ENCODE data around the gene AANAT.

AANAT gene

GRCh38 chr17:76497979-76498875, 30.8 kb downstream of the AANAT start (continued):
- TF ChIP-seq, protein P1, sequence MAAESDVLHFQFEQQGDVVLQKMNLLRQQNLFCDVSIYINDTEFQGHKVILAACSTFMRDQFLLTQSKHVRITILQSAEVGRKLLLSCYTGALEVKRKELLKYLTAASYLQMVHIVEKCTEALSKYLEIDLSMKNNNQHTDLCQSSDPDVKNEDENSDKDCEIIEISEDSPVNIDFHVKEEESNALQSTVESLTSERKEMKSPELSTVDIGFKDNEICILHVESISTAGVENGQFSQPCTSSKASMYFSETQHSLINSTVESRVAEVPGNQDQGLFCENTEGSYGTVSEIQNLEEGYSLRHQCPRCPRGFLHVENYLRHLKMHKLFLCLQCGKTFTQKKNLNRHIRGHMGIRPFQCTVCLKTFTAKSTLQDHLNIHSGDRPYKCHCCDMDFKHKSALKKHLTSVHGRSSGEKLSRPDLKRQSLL (tag by site-specific recombination; IDR thresholded peaks at IDR 0.05) = peak; percentile 93
- TF ChIP-seq IKZF3 (tag by site-specific recombination; IDR thresholded peaks at IDR 0.05) (peak; percentile 72), ZNF629 (tag by site-specific recombination; IDR thresholded peaks at IDR 0.05) (peak; percentile 40; the same call in 1 of the 2 replicates), ZNF184 (tag by site-specific recombination; IDR thresholded peaks at IDR 0.05) (no peak), HOXC10 (CRISPR knock-in tag; IDR thresholded peaks at IDR 0.05) (no peak), HOXA7 (CRISPR knock-in tag; IDR thresholded peaks at IDR 0.05; ENCODE audit: borderline replicate concordance) (no peak), ZNF624 (tag by site-specific recombination; IDR thresholded peaks at IDR 0.05) (no peak), ZBTB20 (tag by site-specific recombination; IDR thresholded peaks at IDR 0.05) (peak; percentile 79), ZBTB17 (tag by site-specific recombination; IDR thresholded peaks at IDR 0.05) (peak; percentile 60), ZNF341 (tag by site-specific recombination; IDR thresholded peaks at IDR 0.05; ENCODE audit: low read depth) (peak; percentile 91), ZNF133 (tag by site-specific recombination; IDR thresholded peaks at IDR 0.05) (no peak), ZBTB44 (tag by site-specific recombination; IDR thresholded peaks at IDR 0.05) (no peak), ZSCAN30 (tag by site-specific recombination; IDR thresholded peaks at IDR 0.05) (no peak), ZNF221 (tag by site-specific recombination; IDR thresholded peaks at IDR 0.05; ENCODE audit: borderline replicate concordance) (no peak), ZNF792 (tag by site-specific recombination; IDR thresholded peaks at IDR 0.05) (no peak), ZNF202 (tag by site-specific recombination; IDR thresholded peaks at IDR 0.05; ENCODE audit: borderline replicate concordance) (no peak), ZNF510 (tag by site-specific recombination; IDR thresholded peaks at IDR 0.05; ENCODE audit: insufficient replicate concordance) (no peak), ZNF600 (tag by site-specific recombination; IDR thresholded peaks at IDR 0.05) (peak; percentile 99), ATF2 (tag by site-specific recombination; IDR thresholded peaks at IDR 0.05; ENCODE audit: low read depth) (no peak)
- TF ChIP-seq, protein P2, sequence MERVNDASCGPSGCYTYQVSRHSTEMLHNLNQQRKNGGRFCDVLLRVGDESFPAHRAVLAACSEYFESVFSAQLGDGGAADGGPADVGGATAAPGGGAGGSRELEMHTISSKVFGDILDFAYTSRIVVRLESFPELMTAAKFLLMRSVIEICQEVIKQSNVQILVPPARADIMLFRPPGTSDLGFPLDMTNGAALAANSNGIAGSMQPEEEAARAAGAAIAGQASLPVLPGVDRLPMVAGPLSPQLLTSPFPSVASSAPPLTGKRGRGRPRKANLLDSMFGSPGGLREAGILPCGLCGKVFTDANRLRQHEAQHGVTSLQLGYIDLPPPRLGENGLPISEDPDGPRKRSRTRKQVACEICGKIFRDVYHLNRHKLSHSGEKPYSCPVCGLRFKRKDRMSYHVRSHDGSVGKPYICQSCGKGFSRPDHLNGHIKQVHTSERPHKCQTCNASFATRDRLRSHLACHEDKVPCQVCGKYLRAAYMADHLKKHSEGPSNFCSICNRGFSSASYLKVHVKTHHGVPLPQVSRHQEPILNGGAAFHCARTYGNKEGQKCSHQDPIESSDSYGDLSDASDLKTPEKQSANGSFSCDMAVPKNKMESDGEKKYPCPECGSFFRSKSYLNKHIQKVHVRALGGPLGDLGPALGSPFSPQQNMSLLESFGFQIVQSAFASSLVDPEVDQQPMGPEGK (tag by site-specific recombination; IDR thresholded peaks at IDR 0.05) = peak; percentile 54
- TF ChIP-seq, protein P3, sequence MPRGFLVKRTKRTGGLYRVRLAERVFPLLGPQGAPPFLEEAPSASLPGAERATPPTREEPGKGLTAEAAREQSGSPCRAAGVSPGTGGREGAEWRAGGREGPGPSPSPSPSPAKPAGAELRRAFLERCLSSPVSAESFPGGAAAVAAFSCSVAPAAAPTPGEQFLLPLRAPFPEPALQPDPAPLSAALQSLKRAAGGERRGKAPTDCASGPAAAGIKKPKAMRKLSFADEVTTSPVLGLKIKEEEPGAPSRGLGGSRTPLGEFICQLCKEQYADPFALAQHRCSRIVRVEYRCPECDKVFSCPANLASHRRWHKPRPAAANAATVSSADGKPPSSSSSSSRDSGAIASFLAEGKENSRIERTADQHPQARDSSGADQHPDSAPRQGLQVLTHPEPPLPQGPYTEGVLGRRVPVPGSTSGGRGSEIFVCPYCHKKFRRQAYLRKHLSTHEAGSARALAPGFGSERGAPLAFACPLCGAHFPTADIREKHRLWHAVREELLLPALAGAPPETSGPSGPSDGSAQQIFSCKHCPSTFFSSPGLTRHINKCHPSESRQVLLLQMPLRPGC (tag by site-specific recombination; IDR thresholded peaks at IDR 0.05) = 0 out of 2 replicates have a peak, but pooled peaks have one; percentile 51
- TF ChIP-seq, protein P4, sequence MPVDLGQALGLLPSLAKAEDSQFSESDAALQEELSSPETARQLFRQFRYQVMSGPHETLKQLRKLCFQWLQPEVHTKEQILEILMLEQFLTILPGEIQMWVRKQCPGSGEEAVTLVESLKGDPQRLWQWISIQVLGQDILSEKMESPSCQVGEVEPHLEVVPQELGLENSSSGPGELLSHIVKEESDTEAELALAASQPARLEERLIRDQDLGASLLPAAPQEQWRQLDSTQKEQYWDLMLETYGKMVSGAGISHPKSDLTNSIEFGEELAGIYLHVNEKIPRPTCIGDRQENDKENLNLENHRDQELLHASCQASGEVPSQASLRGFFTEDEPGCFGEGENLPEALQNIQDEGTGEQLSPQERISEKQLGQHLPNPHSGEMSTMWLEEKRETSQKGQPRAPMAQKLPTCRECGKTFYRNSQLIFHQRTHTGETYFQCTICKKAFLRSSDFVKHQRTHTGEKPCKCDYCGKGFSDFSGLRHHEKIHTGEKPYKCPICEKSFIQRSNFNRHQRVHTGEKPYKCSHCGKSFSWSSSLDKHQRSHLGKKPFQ (tag by site-specific recombination; IDR thresholded peaks at IDR 0.05) = peak; percentile 71
- TF ChIP-seq, protein P5, sequence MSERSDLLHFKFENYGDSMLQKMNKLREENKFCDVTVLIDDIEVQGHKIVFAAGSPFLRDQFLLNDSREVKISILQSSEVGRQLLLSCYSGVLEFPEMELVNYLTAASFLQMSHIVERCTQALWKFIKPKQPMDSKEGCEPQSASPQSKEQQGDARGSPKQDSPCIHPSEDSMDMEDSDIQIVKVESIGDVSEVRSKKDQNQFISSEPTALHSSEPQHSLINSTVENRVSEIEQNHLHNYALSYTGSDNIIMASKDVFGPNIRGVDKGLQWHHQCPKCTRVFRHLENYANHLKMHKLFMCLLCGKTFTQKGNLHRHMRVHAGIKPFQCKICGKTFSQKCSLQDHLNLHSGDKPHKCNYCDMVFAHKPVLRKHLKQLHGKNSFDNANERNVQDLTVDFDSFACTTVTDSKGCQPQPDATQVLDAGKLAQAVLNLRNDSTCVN (tag by site-specific recombination; optimal IDR thresholded peaks at IDR 0.05) = peak; percentile 32
- TF ChIP-seq, protein P6, sequence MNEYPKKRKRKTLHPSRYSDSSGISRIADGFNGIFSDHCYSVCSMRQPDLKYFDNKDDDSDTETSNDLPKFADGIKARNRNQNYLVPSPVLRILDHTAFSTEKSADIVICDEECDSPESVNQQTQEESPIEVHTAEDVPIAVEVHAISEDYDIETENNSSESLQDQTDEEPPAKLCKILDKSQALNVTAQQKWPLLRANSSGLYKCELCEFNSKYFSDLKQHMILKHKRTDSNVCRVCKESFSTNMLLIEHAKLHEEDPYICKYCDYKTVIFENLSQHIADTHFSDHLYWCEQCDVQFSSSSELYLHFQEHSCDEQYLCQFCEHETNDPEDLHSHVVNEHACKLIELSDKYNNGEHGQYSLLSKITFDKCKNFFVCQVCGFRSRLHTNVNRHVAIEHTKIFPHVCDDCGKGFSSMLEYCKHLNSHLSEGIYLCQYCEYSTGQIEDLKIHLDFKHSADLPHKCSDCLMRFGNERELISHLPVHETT (tag by site-specific recombination; IDR thresholded peaks at IDR 0.05) = no peak

Measured in HEK293 (cell line).